ENCODE measurements around the gene RHOBTB3. TPM values are rescaled to one million over a fixed set of nuclear protein-coding genes. Genes with fewer than 3 reads are reported as not detected.

The RHOBTB3 gene
- total and polyA plus RNA-seq, 2 donors (not counting 3 experiments of a cell fraction or from before 2014, with no cell fraction given), result 44.1 to 52.1 TPM

- Histone ChIP-seq H3K27ac (ENCODE audit: insufficient read depth, low read depth, low read length) (no peak overlapping the region), H3K9ac (replicated peaks; ENCODE audit: extremely low read depth, insufficient read depth, low read length) (no peak overlapping the region), H3K27me3 (ENCODE audit: control insufficient read depth in 2 of 2, insufficient read depth in 2 of 2, low read length in 2 of 2) (no peaks in the 10 kb centered on the region), H4K20me1 (replicated peaks; ENCODE audit: control insufficient read depth, extremely low read depth, insufficient read depth, low read length) (no peaks in the 10 kb centered on the region), H3K9me3 (replicated peaks; ENCODE audit: control insufficient read depth, insufficient read depth, low read length) (no peaks in the 10 kb centered on the region), H3K4me1 (ENCODE audit: control insufficient read depth, extremely low read depth, insufficient read depth, low read length) (no peaks in the 10 kb centered on the region), H3K79me2 (ENCODE audit: control insufficient read depth, insufficient read depth, low read length) (no peaks in the 10 kb centered on the region), H3K4me3 (replicated peaks in 1 of 3; ENCODE audit: insufficient read depth in 1 of 3, low read depth in 1 of 3, low read length in 3 of 3) (no peak overlapping the region), H2AFZ (ENCODE audit: low read depth, low read length) (no peak overlapping the region), H3K4me2 (ENCODE audit: insufficient read depth, low read length) (no peak overlapping the region), H3K36me3 (ENCODE audit: control insufficient read depth in 2 of 2, extremely low read depth in 1 of 2, insufficient read depth in 2 of 2, low read length in 2 of 2) (peaks cover 5 to 6% of the 10 kb centered on the region in 2 experiments), H3K9me1 (replicated peaks; ENCODE audit: control insufficient read depth, extremely low read depth, insufficient read depth, low read length) (no peaks in the 10 kb centered on the region)
- dilution Hi-C loops (cut with MboI; ENCODE audit: extremely low pct_ligation_motif_present, low sequenced_read_pairs), result no loop called here
- intact Hi-C loops (cut with micrococcal nuclease), result no loop called here
- TF ChIP-seq POLR2A (IDR thresholded peaks at IDR 0.05; ENCODE audit: low read depth, low read length) (no peak), POLR2AphosphoS5 (IDR thresholded peaks at IDR 0.05; ENCODE audit: insufficient read depth, low read depth, low read length) (no peak), FOS (IDR thresholded peaks at IDR 0.05; ENCODE audit: borderline replicate concordance, insufficient read depth, low read length) (no peak), MAX (IDR thresholded peaks at IDR 0.05; ENCODE audit: insufficient read depth, insufficient read length) (no peak), JUN (IDR thresholded peaks at IDR 0.05; ENCODE audit: borderline replicate concordance, insufficient read depth, insufficient read length, low read depth) (no peak), GATA2 (IDR thresholded peaks at IDR 0.05; ENCODE audit: insufficient read depth, insufficient read length, low read depth, low read length) (no peak), MYC (IDR thresholded peaks at IDR 0.05; ENCODE audit: low read depth, low read length) (no peak), EZH2 (IDR thresholded peaks at IDR 0.05; ENCODE audit: borderline replicate concordance, low read depth, low read length, severe bottlenecking) (no peak), CTCF (IDR thresholded peaks at IDR 0.05; ENCODE audit: extremely low read depth in 1 of 2, insufficient read depth in 1 of 2, low read depth in 1 of 2, low read length in 2 of 2) (no peak)
- ChIA-PET CTCF (interaction anchor here (0.8 to 0.9 kb wide), 2 partner anchors 13 to 17 kb away, joined by 3 to 5 read pairs; partner anchors contain the start of gene RHOBTB3), POLR2A (no interaction called here)
- no peak for FAIRE-seq
- BruUV-seq (replicated peaks), result no TSS peak
- DNase-seq (ENCODE audit: low read depth, low spot score), result no peak
These were observed 17.0 kb downstream of the RHOBTB3 start for GRCh38 chr5:95748133-95748532.

Data from endothelial cell of umbilical vein (primary cell).